DOHH2 (cell line): ENCODE results near the gene GPR107.

Source experiments
- H3F3A ChIP-seq: fragments of 200-600 bp; sonication (generic), shearing (Covaris generic); 2 replicates; pipeline ENCODE4 v1.6.0; 2016; ENCODE audit warnings: antibody characterized with exemption, mild to moderate bottlenecking; ENCODE audit not compliant: control insufficient read depth, insufficient read depth
- H3K27ac ChIP-seq: fragments of 200-600 bp; sonication (generic); 2 replicates; pipeline ENCODE4 v1.5.1; 2014; ENCODE audit warnings: low read depth, mild to moderate bottlenecking, low read length, moderate library complexity
- H3K27me3 ChIP-seq: fragments of 200-600 bp; sonication (generic); 2 replicates; pipeline ENCODE4 v1.6.1; 2014; ENCODE audit warnings: mild to moderate bottlenecking, low read length, mixed read lengths; ENCODE audit not compliant: control insufficient read depth
- H3K36me3 ChIP-seq: fragments of 200-600 bp; sonication (generic); 2 replicates; pipeline ENCODE4 v1.6.1; 2014; ENCODE audit warnings: mild to moderate bottlenecking, low read length, moderate library complexity, mixed read lengths; ENCODE audit not compliant: control insufficient read depth
- H3K4me1 ChIP-seq: fragments of 200-600 bp; sonication (generic); 2 replicates; pipeline ENCODE4 v1.6.1; 2014; ENCODE audit warnings: mild to moderate bottlenecking, low read length, mixed read lengths; ENCODE audit not compliant: control insufficient read depth
- H3K4me2 ChIP-seq: fragments of 200-600 bp; sonication (generic); 2 replicates; pipeline ENCODE4 v1.6.0; 2014; ENCODE audit warnings: mild to moderate bottlenecking, low read length, moderate library complexity
- H3K4me3 ChIP-seq: fragments of 200-600 bp; sonication (generic); 2 replicates; pipeline ENCODE4 v1.5.1; 2014; ENCODE audit warnings: mild to moderate bottlenecking, low read length, mixed read lengths
- H3K79me2 ChIP-seq: fragments of 200-600 bp; sonication (generic); 2 replicates; pipeline ENCODE4 v1.6.1; 2014; ENCODE audit warnings: mild to moderate bottlenecking, low read length, mixed read lengths; ENCODE audit not compliant: control insufficient read depth
- H3K9me2 ChIP-seq: fragments of 200-600 bp; sonication (generic); replicated peaks from 2 replicates; pipeline ENCODE4 v1.6.1; 2014; ENCODE audit warnings: mild to moderate bottlenecking, low read length, mixed read lengths; ENCODE audit not compliant: control insufficient read depth
- H3K9me3 ChIP-seq: fragments of 200-600 bp; sonication (generic); 2 replicates; pipeline ENCODE4 v1.6.1; 2014; ENCODE audit warnings: antibody characterized with exemption, low read length, mixed read lengths; ENCODE audit not compliant: control insufficient read depth, insufficient read depth
- H4K20me1 ChIP-seq: fragments of 200-600 bp; sonication (generic); 2 replicates; pipeline ENCODE4 v1.6.0; 2014; ENCODE audit warnings: low read depth, mild to moderate bottlenecking, antibody characterized with exemption, low read length, moderate library complexity; ENCODE audit not compliant: control insufficient read depth, insufficient read depth
- CTCF ChIP-seq: fragments of 200-600 bp; sonication (generic); IDR thresholded peaks from one replicate; pipeline ENCODE4 v1.5.1; 2014; ENCODE audit warnings: antibody characterized with exemption, mild to moderate bottlenecking, low read depth, low read length; ENCODE audit not compliant: poor library complexity, severe bottlenecking
- EZH2phosphoT487 ChIP-seq: fragments of 200-600 bp; sonication (generic); IDR thresholded peaks from 2 replicates; pipeline ENCODE4 v1.6.1; 2017; ENCODE audit warnings: borderline replicate concordance, mild to moderate bottlenecking, antibody characterized with exemption, low read length, moderate library complexity, mixed read lengths

The GPR107 gene

GRCh38 chr9:130176760-130177159 lies 123.1 kb downstream of the GPR107 start:
- H3K4me1 ChIP-seq, result no peaks in the 10 kb centered on the region
- H3K27me3 ChIP-seq, result no peaks in the 10 kb centered on the region
- H3K9me3 ChIP-seq, result no peaks in the 10 kb centered on the region
- H3K27ac ChIP-seq, result no peak overlapping the region
- H3K36me3 ChIP-seq, result no peaks in the 10 kb centered on the region
- H3K9me2 ChIP-seq, result no peaks in the 10 kb centered on the region
- H3K4me3 ChIP-seq, result no peak overlapping the region
- H3K79me2 ChIP-seq, result no peaks in the 10 kb centered on the region
- no peak overlapping the region for H3K4me2 ChIP-seq
- H3F3A ChIP-seq, result no peaks in the 10 kb centered on the region
- TF ChIP-seq EZH2phosphoT487 (no peak), CTCF (no peak)
- H4K20me1 ChIP-seq, result no peaks in the 10 kb centered on the region

- no peaks in the 10 kb centered on the region for H3K36me3 ChIP-seq
- H3F3A ChIP-seq, result no peaks in the 10 kb centered on the region
- no peak overlapping the region for H3K4me3 ChIP-seq
- no peaks in the 10 kb centered on the region for H3K79me2 ChIP-seq
- no peak overlapping the region for H3K4me2 ChIP-seq
- H3K9me3 ChIP-seq, result no peaks in the 10 kb centered on the region
- no peaks in the 10 kb centered on the region for H3K27me3 ChIP-seq
- no peak overlapping the region for H3K27ac ChIP-seq
- no peaks in the 10 kb centered on the region for H4K20me1 ChIP-seq
- H3K9me2 ChIP-seq, result no peaks in the 10 kb centered on the region
- no peaks in the 10 kb centered on the region for H3K4me1 ChIP-seq
- TF ChIP-seq CTCF, result no peak
- no peak for TF ChIP-seq EZH2phosphoT487
Measured at GRCh38 chr9:130177898-130178805, 124.4 kb downstream of the GPR107 start.

- Histone ChIP-seq H3F3A (no peaks in the 10 kb centered on the region), H4K20me1 (no peaks in the 10 kb centered on the region), H3K36me3 (no peaks in the 10 kb centered on the region), H3K27ac (no peak overlapping the region), H3K27me3 (no peaks in the 10 kb centered on the region), H3K9me3 (no peaks in the 10 kb centered on the region), H3K9me2 (no peaks in the 10 kb centered on the region), H3K4me1 (no peaks in the 10 kb centered on the region), H3K4me3 (no peak overlapping the region), H3K79me2 (no peaks in the 10 kb centered on the region), H3K4me2 (no peak overlapping the region)
- TF ChIP-seq CTCF (no peak), EZH2phosphoT487 (no peak)
Measured at GRCh38 chr9:130179331-130179907, 125.7 kb downstream of the GPR107 start.
